HPDE6-E6E7 (cell line): ENCODE data around the gene CRYBB3.
"Not testable (repeated sequence)": the region's sequence is repeated elsewhere in the genome, so short reads cannot be mapped to it uniquely, and the experiment has no call there.

Experiments
- DNase-seq: peaks from one replicate; pipeline ENCODE4 v3.0.0; 2011; ENCODE audit warnings: missing footprints; ENCODE audit errors: extremely low spot score

The CRYBB3 gene

GRCh38 chr22:25174888-25175411, 24.7 kb upstream of the CRYBB3 start:
- DNase-seq, result no peak

DNA sequence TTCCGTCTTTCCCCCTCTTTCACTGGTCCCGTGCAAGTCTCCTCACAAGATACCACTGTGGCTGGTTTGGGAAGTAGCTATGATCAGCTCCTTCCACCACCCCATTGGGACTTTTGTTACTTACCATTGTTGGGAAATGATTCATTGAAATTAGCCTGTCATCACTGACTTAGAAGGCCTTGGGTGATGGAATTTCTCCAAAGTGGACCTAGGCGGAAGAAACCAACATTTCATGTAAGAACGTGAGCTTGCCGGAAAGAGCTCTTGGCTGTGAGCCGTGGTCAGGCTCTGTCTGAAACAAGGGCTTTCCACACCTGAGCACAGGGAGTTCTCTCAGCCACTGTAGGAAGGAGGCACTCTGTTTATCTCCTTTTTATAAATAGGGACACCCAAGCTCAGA, 23.5 kb upstream of the CRYBB3 start:
- DNase-seq, result peak; percentile 85

GRCh38 chr22:25176799-25177198, 22.9 kb upstream of the CRYBB3 start:
- DNase-seq, result no peak

- no peak for DNase-seq
Measured at GRCh38 chr22:25177226-25177625, 22.4 kb upstream of the CRYBB3 start.

DNA sequence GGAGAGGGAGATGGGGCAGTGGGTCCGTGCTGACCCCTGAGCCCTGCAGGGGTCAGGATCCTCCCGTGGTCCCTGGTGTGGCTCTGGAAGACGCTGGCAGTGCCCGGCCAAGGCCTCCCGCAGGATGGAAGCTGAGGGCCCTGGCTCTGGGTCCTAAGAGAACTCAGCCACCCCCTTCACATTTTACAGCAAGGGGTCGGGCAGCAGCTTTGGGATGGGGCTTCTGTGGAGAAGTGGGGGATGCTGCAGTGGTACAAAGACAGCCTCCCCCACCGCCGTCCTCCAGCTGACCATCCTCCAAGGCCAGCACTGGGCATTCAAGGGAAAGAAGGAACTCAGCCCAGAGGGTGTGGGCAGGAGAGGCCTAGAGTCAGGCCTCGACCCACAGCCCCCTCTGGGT, 21.8 kb upstream of the CRYBB3 start:
- DNase-seq, result no peak

DNA sequence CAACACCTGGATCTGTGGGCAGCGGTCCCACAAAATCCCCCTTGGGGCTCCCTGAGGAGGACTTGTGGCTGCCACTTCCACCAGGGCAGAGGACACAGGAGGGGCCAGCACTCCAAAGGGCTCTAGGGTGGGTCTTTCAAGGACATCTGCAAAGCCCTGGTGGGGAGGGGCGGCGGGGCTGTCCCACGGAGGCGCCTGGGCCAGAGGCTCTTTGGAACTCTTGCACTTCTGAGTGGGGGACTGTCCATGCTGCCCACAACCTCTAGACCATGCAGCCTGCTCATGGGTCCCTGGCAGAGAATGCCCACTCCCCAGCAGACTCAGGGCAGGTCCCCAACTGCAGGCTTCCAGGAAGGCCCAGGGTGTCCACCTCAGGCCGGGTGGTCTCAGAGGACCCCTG, 21.3 kb upstream of the CRYBB3 start:
- DNase-seq, result not testable (repeated sequence)

GRCh38 chr22:25178869-25179631, 20.6 kb upstream of the CRYBB3 start:
- DNase-seq, result not testable (repeated sequence)

DNA sequence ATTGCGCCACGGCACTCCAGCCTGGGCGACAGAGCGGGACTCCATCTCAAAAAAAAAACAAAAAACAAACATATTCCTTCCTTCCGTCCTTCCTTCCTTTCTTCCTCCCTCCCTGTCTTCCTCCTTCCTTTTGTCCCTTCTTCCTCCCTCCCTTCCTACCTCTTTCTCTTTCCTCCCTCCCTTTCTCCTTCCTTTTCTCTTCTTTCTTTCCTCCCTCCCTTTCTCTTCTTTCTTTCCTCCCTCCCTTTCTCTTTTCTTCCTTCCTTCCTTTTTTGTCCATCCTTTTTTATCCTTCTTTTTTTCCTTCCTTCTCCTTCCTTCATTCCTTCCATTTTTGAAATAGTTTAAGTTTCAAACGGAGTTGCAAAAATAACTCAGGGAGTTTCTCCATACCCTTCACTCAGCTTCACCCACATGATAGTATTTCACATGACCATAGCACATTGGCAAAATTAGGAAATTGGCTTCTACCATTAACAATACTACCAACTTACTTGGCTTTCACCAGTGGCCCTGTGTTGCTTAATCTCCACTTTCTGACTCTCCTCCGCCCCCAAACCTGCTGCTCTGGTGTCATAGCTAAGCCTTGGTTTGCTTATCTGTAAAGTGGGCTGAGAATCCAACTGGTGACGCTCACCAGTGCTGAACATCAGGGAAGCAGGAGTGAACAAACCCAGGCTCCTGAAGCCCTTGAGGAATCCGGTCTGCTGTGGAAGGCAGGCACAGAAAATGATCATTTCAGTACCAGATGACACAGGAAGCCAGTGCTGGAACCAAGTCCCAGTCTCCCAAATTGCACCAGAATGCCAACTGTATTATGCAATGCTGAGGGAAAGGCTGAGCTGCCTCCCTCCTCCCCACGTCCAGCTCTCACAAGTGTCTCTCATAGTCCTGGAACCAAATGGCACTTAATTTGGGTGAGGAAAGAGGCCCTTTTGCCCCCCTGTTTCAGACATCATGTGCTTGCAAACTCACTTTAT, 17.2 kb upstream of the CRYBB3 start:
- no peak for DNase-seq

- DNase-seq, result no peak
Measured at GRCh38 chr22:25183949-25184619, 15.6 kb upstream of the CRYBB3 start.

- no peak for DNase-seq
Measured at GRCh38 chr22:25186140-25186539, 13.5 kb upstream of the CRYBB3 start.

DNA sequence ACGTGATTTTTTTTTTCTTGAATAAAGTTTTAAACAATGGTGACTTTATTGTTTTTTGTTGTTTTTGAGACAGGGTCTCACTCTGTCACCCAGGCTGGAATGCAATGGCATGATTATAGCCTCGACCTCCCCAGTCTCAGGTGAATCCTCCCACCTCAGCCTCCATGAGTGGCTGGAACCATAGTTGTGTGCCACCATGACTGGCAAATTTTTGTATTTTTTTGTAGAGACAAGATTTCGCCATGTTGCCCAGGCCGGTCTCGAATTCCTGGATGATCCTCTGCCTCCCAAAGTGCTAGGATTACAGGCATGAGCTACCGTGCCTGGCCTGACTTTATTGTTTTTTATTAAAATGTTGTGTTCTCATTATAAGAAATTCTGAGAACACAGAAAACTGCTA, 12.2 kb upstream of the CRYBB3 start:
- no peak for DNase-seq

- no peak for DNase-seq
Measured at GRCh38 chr22:25192406-25192805, 7.3 kb upstream of the CRYBB3 start.

- no peak for DNase-seq
Measured at GRCh38 chr22:25193130-25193529, 6.5 kb upstream of the CRYBB3 start.

DNA sequence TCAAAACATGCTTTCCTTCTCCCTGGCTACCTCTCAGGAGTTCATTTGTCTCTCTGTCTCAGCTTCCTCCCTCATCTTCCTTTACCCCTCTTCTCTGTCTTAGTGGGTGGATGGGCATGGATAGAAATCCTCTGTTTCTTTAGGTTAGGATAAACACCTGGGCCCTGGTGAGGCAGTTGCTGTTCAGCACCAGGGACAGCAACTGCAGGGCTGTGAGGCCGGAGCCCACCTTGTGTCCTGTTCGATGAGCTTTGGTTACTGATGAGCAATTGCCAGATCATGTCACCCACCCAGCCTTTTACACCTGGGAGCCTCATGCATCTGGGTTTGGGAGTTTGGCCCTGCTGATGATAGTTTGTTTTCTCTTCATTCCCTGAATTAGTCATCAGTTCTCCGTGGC, 6.1 kb upstream of the CRYBB3 start:
- no peak for DNase-seq

DNA sequence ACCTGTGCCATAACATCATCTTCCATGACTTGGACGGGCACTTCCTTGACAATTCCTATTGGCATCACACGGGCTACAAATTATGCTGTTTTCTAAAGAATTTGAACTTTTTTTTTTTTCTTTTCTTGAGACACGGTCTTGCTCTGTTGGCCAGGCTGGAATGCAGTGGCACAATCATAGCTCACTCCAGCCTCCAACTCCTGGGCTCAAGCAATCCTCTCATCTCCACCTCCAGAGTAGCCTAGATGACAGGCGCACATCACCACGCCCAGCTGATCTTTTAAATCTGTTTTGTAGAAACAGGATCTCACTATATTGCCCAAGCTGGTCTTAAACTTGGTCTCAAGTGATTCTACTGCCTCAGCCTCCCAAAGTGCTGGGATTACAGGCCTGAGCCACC, 3.3 kb upstream of the CRYBB3 start:
- DNase-seq, result no peak

- DNase-seq, result no peak
Measured at GRCh38 chr22:25197340-25197739, 2.3 kb upstream of the CRYBB3 start.

DNA sequence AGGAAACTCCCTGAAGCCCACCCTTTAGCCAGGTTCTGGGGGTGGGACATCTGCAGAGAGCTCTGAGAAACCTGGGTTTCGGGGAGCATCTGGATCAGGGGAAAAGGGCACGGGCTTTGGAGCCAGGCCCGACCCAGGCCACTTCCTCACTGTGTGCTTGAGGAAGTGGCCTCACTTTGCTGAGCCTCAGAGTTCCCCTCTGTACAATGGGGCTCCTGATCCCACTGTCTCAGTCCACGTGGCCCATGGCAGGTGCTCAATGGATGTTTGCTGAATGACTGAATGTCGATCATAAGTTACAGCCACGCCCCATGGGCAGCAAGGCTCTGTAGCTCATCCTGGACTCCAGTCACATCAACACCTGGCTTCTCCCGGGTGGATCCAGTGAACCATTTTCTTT, 1.3 kb downstream of the CRYBB3 start:
- DNase-seq, result no peak

GRCh38 chr22:25201557-25202273, 2.1 kb downstream of the CRYBB3 start:
- no peak for DNase-seq

GRCh38 chr22:25202290-25202921, 2.7 kb downstream of the CRYBB3 start:
- DNase-seq, result peak; percentile 74

DNA sequence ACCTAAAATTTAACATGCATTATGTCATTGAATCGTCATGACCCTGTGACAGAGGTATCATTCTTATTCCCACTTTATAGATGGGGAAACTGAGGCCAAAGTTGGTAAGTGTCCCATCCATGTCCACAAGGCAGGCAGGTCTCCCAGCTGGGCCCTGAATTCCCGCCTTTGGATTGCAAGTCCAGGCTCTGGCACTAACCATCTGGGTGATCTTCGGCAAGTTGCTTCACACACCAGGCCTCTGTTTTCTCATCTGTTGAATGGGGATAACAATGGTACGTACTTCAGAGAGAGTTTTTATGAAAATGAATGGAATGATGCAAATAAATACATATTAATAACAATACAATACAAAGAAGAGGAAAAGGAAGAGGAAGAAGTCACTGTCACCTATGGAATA, 3.4 kb downstream of the CRYBB3 start:
- no peak for DNase-seq

GRCh38 chr22:25204547-25204946, 4.9 kb downstream of the CRYBB3 start:
- not testable (repeated sequence) for DNase-seq
